ENCODE results near the gene SPRN.
"Not testable (repeated sequence)": the region's sequence is repeated elsewhere in the genome, so short reads cannot be mapped to it uniquely, and the experiment has no call there.

SPRN gene

DNA sequence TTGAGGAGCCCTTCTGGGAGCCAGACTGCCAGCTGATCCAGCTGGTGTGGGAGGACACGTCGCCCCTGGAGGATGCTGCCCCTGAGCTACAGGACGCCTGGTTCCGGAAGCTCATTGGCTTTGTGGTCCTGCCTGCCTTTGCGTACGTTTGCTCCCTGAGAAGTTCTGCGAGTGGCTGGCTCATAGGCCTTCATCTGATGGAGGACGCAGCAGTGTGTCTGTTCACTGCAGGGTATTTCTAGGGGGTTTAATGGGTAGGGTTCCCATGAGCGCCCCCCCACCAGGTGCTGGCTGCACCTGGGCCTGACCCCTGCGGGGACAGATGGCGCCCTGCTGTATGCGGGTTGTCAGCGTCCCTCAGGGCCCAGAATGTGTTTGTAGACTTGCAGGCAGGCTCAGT lies 40.4 kb downstream of the SPRN start:
- DNase-seq = no peak

DNA sequence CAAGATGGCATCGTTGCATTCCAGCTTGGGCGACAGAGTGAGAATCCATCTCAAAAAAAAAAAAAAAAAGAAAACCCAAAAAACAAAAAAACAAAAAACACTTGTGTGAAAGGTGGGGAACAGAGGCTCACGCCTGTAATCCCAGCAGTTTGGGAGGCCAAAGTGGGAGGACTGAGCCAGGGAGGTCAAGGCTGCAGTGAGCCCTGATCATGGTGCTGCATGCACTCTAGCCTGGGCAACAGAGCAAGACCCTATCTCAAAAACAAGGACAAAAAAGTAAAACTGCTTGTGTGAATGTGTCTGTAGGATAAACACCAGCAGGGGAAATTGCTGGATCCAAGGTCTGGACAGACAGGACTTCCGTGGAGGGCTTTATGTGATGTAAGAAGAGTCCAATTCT lies 40.9 kb downstream of the SPRN start:
- no peak for DNase-seq

DNA sequence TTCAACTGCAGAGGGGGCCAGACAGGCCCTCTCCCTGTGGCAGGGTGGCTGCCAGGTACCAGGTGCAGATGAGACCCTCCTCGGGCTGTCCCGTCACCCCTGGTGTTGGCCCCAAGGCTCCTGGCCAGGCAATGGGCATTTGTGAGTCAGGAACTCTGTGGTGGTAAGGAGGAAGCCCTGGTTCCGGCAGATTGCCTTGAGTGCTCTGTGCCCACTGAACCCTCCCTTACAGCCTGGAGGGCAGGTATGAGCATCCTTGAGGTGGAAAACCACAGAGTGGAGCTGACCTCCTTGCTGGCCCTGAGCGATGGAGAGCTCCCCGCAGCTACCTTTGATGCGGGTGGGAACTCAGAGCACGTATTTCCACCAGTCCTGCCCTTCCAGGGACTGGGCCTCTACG lies 43.4 kb downstream of the SPRN start:
- no peak for DNase-seq

DNA sequence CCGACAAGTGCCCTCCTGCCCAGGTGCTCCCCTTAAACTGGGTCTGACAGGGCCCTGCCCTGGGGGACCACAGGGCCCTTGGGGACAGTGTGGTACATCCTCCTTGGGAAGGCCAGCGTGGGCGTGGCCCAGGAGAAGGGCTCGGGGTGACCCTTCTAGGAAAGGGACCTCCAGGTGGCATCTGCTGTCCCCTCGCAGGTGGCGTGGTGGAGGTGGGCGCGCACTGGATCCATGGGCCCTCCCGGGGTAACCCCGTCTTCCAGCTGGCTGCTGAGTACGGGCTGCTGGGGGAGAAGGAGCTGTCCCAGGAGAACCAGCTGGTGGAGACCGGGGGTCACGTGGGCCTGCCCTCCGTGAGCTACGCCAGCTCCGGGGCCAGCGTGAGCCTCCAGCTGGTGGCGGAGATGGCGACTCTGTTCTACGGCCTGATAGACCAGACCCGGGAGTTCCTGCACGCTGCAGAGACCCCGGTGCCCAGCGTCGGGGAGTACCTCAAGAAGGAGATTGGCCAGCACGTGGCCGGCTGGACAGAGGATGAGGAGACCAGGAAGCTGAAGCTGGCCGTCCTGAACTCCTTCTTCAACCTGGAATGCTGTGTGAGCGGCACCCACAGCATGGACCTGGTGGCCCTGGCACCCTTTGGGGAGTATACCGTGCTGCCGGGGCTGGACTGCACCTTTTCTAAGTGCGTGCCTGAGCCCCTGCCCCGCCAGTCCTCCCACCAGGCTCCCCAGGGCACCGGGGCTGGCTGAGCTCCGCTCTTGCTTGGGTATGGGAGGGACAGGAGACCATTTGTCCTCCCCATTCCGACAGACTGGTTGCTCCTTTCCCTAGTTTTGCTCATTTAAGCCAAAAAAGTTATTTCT lies 44.4 kb downstream of the SPRN start:
- DNase-seq = no peak

DNA sequence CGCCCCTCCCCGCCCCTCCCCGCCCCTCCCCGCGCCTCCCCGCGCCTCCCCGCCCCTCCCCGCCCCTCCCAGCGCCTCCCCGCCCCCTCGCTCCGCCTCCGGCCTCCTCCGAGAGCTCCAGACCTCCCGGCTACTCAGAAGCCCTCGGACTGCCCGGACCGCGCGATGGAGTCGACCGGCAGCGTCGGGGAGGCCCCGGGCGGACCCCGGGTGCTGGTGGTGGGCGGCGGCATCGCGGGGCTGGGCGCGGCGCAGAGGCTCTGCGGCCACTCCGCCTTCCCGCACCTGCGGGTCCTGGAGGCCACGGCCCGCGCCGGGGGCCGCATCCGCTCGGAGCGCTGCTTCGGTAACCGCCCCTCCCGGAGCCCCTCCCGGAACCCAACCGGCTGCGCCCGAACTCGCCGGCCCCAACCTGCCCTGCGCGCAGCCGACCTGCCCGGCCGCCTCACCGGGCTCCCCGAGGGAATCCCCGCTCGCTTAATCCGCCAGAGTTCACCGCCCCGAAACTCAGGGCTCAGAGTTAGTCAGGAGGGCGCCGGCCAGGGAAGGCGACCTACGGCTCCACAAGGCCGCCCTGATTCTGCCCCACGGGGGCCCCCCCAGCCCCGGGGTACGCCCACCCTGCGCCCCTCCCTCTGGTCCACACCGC lies 45.1 kb downstream of the SPRN start, which contains the start of gene PAOX:
Gene PAOX, plus strand, starts transcription at position 111 of the 649 bp plus-strand sequence. Its CDS starts 55 bp downstream, at position 166.
- peak in 4 of 5 experiments; percentile 36 to 60 (median 40) for DNase-seq

DNA sequence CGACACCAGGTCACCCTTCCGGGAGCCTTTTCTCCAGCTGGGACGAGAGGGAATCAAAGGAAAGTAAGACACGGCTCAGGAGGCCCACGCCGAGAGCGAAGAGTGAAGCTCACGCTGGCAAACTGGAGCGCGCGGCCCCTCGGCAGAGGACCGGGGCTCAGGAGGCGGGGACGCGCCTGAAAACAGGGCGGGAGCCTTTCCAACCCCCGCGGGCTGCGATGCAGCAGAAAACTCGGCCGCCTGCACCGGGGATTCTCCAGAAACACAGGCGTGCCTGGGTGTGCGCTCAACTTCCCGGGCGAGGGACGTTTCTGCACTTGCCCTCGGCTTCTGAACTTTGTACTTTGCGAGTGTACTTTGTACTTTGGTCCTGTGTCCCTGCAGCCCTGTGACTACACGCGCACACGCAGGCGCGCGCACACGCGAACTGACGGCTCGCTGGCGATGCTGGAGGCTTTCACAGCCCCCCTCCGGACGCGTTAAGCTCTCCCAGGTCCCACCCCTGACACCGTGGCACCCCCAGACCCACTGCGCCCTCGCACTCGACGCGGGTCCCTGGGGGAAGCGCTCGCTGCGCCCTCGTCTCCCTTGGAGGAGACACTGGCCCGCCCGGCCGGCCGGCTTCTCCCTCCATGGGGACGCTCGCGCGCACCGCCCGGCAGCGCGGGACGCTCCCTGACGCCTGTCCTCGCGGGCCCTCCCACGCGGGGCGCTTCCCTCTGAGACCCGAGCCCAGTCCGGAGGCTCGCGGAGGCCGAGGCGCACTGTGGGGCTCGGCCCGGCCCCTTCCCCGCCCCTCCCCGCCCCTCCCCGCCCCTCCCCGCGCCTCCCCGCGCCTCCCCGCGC lies 46.0 kb downstream of the SPRN start:
- DNase-seq = peak in 4 of 5 experiments; percentile 37 to 75 (median 42)

DNA sequence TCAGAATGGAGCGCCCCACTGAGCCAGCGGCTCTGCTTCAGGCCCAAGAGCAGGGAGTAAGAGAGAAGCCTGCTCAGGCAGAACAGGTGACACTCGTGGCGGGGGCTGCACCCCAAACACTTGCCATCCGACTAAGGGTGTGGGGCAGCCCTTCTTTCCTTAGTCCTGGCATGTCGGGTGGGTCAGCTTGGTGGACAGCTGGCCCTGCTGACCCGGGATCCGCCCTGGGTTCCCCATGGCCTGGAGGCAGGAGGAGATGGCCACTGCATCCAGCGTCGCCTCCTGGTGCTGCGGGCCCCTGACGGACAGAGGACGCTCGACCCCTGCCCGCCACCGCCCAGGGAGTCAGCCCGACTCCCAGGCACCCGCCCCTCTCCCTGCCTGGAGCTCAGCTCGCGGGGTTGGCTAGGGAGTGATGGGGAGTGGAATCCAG lies 46.6 kb downstream of the SPRN start:
- no peak for DNase-seq

DNA sequence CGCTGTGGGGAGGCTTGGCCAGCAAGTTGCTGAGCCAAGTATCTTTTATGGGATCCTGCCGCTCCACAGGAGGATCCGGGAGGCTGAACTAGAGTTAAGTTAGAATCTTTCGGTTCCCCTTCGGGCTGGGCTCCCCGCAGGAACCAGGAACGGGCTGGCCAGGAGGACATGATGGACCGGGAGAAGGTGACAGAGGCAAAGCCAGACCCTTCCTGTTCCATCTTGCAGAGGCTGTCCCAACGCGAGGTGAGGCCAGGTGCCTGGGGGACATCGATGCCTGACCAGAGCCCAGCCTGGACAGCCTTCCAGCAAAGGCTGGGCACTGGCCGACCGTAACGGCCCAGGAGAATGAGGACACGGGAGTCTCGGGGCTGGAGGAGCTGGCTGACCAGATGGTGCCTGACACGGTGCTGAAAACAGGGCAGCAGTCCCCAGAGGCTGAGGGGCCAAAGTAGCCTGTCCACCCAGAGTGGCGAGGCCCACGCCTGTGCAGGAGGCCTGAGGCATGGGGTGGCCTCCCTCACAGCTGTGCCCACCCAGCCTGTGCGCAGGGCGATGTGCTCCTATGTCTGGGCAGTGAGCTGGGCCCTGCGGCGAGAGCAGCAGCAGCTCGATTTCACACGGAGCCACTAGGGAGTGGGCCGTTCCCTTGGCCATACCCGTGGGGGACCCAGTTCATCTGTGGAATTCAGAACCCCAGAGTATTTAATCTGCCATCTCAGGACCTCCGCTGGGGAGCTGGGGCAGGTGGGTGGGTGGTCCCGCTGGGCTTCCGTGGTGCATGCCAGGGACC lies 47.2 kb downstream of the SPRN start:
- DNase-seq = no peak

DNA sequence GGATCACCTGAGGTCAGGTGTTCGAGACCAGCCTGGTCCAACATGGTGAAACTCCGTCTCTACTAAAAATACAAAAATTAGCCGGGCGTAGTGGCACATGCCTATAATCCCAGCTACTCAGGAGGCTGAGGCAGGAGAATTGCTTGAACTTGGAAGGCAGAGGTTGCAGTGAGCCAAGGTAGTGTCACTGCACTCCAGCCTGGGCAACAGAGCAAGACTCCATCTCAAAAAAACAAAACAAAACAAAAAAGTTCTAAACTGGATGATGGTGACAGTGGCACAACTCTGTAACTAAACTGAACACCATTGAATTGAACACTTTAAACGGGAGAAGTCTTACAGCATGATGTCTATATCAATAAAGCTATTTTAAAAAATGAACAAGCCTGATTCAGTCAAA lies 48.2 kb downstream of the SPRN start:
- DNase-seq = not testable (repeated sequence)

DNA sequence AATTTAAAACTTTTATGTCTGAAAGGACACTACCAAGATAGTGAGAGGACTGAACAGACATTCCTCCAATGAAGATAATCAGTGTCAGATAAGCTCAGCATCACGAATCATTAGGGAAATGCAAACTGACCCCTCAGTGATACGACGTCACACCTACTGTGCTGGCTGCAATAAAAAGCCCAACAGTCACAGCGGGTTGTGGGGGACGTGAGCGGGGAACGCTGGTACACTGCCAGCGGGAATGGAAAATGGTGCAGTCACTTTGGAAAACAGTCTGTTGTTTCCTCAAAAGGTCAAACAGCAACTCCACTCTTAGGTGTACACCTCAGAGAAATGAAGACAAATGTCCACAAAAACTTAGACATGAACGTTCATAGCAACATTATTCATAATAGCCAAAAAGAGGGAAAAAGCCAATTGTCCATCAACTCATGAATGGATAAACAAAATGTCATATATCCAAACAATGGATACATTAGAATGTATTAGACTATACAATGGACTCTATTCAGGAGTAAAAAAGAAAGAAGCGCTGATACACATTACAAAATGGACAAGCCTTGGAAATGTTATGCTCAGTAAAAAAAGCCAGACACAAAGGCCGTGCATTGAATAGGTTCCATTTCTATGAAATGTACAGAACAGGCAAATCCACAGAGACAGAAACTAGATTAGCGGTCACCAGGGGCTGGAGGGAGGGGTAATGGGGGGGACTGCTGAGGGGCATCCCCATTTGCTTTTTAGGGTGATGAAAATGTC lies 48.9 kb downstream of the SPRN start:
- DNase-seq = no peak

DNA sequence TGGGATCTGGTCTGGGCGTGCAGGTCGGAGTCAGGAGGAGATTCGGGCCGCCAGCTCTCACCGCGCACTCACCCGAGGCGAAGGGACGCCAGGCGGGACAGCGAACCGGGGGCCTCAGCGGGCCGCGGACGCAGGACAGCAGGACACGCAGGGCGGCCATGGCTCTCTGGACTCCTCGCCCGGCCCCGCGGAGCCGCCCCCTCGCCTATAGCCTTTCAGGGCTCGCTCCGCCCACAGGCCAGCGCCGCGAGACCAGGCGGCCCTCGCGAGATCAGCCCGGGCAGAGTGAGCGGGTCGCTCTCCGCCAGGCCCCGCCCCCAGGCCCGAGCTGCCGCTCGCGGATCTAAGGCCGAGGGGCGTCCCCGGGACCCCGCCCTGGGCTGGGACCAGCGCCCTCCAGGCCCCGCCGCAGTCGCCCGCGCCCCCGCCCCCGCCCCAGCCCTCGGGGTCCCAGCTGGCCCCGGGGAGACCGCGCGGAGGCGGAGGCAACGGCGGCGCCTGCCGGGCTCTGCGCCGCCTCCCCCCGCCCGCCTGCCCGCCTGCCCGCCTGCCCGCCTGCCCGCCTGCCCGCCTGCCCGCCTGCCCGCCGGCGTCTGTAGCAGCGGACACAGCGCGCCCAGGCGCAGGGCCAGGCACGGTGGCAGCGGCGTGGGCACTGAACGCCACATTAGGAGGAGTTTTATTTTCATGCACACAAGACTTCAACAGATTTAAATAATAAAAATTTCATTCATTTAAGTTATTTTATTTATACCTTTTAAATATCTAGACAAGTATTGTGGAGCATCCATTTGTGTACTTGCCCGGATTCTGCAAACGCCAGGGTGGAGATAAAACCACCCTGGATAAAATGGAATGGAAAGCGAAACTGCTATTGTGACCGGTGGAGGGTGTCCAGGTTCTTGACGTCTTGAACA lies 51.0 kb downstream of the SPRN start, which contains the start of gene ECHS1:
Gene ECHS1, minus strand, starts transcription at position 181 of the 917 bp plus-strand sequence. Its CDS starts 21 bp downstream, at position 160.
- peak; percentile 84 to 94 (median 89) for DNase-seq

DNA sequence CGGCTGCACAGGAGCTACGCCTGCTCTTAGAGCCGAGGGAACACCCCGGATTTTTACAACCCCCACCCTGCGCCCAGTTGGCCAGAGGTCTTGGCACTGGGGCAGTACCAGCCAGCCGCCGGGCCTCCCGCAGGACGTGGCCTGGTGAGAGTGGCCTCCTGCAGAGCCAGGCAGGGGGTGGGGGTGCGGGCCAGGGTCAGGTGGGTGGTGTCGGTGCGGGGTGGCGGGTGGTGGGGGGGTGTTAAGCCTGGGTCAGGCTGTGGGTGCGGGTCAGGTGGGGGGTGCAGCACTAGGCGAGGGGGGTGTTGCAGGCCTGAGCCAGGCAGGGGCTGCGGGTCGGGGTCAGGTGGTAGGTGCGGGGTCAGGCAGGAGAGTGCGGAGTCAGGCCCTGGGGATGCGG lies 51.9 kb downstream of the SPRN start:
- no peak for DNase-seq

All from T-helper 2 cell (primary cell).